ENCODE measurements around the gene TMSB4X.
A peak's percentile ranks its signal among the peaks of the same experiment; 100 is the strongest.

Gene TMSB4X

GRCh38 chrX:13008851-13009250, 33.9 kb downstream of the TMSB4X start:
- no peak for TF ChIP-seq CTCF (IDR thresholded peaks at IDR 0.05)
- Histone ChIP-seq H3K27ac (no peak overlapping the region), H3K4me3 (no peak overlapping the region)
- DNase-seq (ENCODE audit: low spot score), result no peak

GRCh38 chrX:13009273-13009672, 34.4 kb downstream of the TMSB4X start:
- H3K27ac ChIP-seq, result no peak overlapping the region

GRCh38 chrX:13009844-13010243, 34.9 kb downstream of the TMSB4X start:
- no peak for TF ChIP-seq CTCF (IDR thresholded peaks at IDR 0.05)
- DNase-seq (ENCODE audit: low spot score), result no peak
- Histone ChIP-seq H3K4me3 (no peak overlapping the region), H3K27ac (no peak overlapping the region)

More at GRCh38 chrX:13009273-13009672, 34.4 kb downstream of the TMSB4X start:
- no peak for DNase-seq (ENCODE audit: low spot score)
- no peak for TF ChIP-seq CTCF (IDR thresholded peaks at IDR 0.05)
- H3K4me3 ChIP-seq, result no peak overlapping the region

- TF ChIP-seq CTCF (IDR thresholded peaks at IDR 0.05), result no peak
- DNase-seq (ENCODE audit: low spot score), result no peak
- no peak overlapping the region for H3K27ac ChIP-seq
- H3K4me3 ChIP-seq, result no peak overlapping the region
Measured at GRCh38 chrX:13010546-13010945, 35.6 kb downstream of the TMSB4X start.

- H3K4me3 ChIP-seq, result no peak overlapping the region
- no peak for DNase-seq (ENCODE audit: low spot score)
- TF ChIP-seq CTCF (IDR thresholded peaks at IDR 0.05), result no peak
- H3K27ac ChIP-seq, result peak overlapping the region in 1 of 2 donors; percentile 9
Measured at GRCh38 chrX:13013363-13014110, 38.6 kb downstream of the TMSB4X start.

GRCh38 chrX:13014111-13015096, 39.5 kb downstream of the TMSB4X start:
- no peak for DNase-seq (ENCODE audit: low spot score)
- Histone ChIP-seq H3K4me3 (no peak overlapping the region), H3K27ac (peak overlapping the region in 1 of 2 donors; percentile 9)
- no peak for TF ChIP-seq CTCF (IDR thresholded peaks at IDR 0.05)

All from coronary artery (tissue), 2 donors.